OCI-LY3 (cell line): ENCODE data around the gene CSF3R.

Source experiments
- H2AFZ ChIP-seq: fragments of 200-600, 300-600 bp; shearing (Covaris generic); 2 replicates; pipeline ENCODE4 v1.6.0; 2014; ENCODE audit warnings: antibody characterized with exemption, low read depth, low read length
- H3K27ac ChIP-seq: fragments of 200-600, 300-600 bp; sonication (generic); 2 replicates; pipeline ENCODE4 v1.5.1; 2014; ENCODE audit warnings: mild to moderate bottlenecking, low read length, moderate library complexity, mixed read lengths
- H3K27me3 ChIP-seq: fragments of 200-600, 300-600 bp; sonication (generic); 2 replicates; pipeline ENCODE4 v1.6.1; 2014; ENCODE audit warnings: low read depth, low read length, mixed read lengths
- H3K36me3 ChIP-seq: fragments of 200-600, 300-600 bp; sonication (generic); replicated peaks from 2 replicates; pipeline ENCODE3; 2014; ENCODE audit warnings: low read depth, low read length, mixed read lengths
- H3K4me1 ChIP-seq: fragments of 300-600, 200-600 bp; sonication (generic); 2 replicates; pipeline ENCODE4 v1.6.1; 2014; ENCODE audit warnings: low read length, mixed read lengths
- H3K4me2 ChIP-seq: fragments of 200-600, 300-600 bp; sonication (generic); 2 replicates; pipeline ENCODE4 v1.6.1; 2014; ENCODE audit warnings: low read length, mixed read lengths
- H3K4me3 ChIP-seq: fragments of 300-600, 200-600 bp; sonication (generic); 2 replicates; pipeline ENCODE4 v1.5.1; 2014; ENCODE audit warnings: antibody characterized with exemption, mild to moderate bottlenecking, low read length, moderate library complexity
- H3K79me2 ChIP-seq: fragments of 300-600, 200-600 bp; shearing (Covaris generic); 2 replicates; pipeline ENCODE4 v1.6.1; 2014; ENCODE audit warnings: mild to moderate bottlenecking, low read length, mixed read lengths
- H3K9ac ChIP-seq: fragments of 300-600, 200-600 bp; shearing (Covaris generic); 2 replicates; pipeline ENCODE4 v1.6.0; 2014; ENCODE audit warnings: mild to moderate bottlenecking, low read length, moderate library complexity
- H3K9me3 ChIP-seq: fragments of 200-600, 300-600 bp; shearing (Covaris generic); 2 replicates; pipeline ENCODE4 v1.6.1; 2014; ENCODE audit warnings: low read length, mixed read lengths; ENCODE audit not compliant: insufficient read depth
- H4K20me1 ChIP-seq: fragments of 200-600, 300-600 bp; sonication (generic); 2 replicates; pipeline ENCODE4 v1.6.1; 2016; ENCODE audit warnings: low read length, mixed read lengths; ENCODE audit not compliant: insufficient read depth
- EZH2phosphoT487 ChIP-seq: fragments of 200-600 bp; shearing (Covaris generic); IDR thresholded peaks from 2 replicates; pipeline ENCODE4 v1.6.1; 2018; ENCODE audit warnings: antibody characterized with exemption, mixed run types, low read depth
- TF ChIP-seq, protein P1 (sequence below): fragments of 200-600, 300-600 bp; sonication (generic); IDR thresholded peaks from 2 replicates; pipeline ENCODE4 v1.5.1; 2014; ENCODE audit warnings: antibody characterized with exemption, low read length, low read depth

The CSF3R gene

GRCh38 chr1:36523850-36524249 lies 41.1 kb upstream of the CSF3R start:
- H3K27me3 ChIP-seq, result no peaks in the 10 kb centered on the region
- no peaks in the 10 kb centered on the region for H3K79me2 ChIP-seq
- H3K9ac ChIP-seq, result no peak overlapping the region
- H3K9me3 ChIP-seq, result no peaks in the 10 kb centered on the region
- H4K20me1 ChIP-seq, result no peaks in the 10 kb centered on the region
- H3K4me2 ChIP-seq, result no peak overlapping the region
- no peak for TF ChIP-seq EZH2phosphoT487
- TF ChIP-seq, protein P1, sequence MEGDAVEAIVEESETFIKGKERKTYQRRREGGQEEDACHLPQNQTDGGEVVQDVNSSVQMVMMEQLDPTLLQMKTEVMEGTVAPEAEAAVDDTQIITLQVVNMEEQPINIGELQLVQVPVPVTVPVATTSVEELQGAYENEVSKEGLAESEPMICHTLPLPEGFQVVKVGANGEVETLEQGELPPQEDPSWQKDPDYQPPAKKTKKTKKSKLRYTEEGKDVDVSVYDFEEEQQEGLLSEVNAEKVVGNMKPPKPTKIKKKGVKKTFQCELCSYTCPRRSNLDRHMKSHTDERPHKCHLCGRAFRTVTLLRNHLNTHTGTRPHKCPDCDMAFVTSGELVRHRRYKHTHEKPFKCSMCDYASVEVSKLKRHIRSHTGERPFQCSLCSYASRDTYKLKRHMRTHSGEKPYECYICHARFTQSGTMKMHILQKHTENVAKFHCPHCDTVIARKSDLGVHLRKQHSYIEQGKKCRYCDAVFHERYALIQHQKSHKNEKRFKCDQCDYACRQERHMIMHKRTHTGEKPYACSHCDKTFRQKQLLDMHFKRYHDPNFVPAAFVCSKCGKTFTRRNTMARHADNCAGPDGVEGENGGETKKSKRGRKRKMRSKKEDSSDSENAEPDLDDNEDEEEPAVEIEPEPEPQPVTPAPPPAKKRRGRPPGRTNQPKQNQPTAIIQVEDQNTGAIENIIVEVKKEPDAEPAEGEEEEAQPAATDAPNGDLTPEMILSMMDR, result no peak
- H3K4me3 ChIP-seq, result no peak overlapping the region
- no peak overlapping the region for H2AFZ ChIP-seq
- H3K36me3 ChIP-seq, result no peaks in the 10 kb centered on the region
- H3K27ac ChIP-seq, result no peak overlapping the region
- no peaks in the 10 kb centered on the region for H3K4me1 ChIP-seq

DNA sequence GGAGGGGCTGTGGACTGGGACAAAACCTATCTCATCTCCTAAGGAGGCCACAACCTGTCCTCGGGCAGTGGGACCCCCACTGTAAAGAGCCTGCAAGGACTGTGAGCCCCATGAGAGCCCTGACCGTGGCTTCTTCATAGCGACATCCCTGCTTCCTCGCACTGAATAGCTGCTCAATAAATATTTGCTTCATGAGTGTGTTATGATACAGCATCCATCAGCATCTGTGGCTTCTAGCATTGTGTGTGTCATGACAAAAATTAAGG lies 40.5 kb upstream of the CSF3R start:
- H3K9me3 ChIP-seq, result no peaks in the 10 kb centered on the region
- H4K20me1 ChIP-seq, result no peaks in the 10 kb centered on the region
- no peaks in the 10 kb centered on the region for H3K36me3 ChIP-seq
- TF ChIP-seq, protein P1, result no peak
- TF ChIP-seq EZH2phosphoT487, result no peak
- no peaks in the 10 kb centered on the region for H3K79me2 ChIP-seq
- H2AFZ ChIP-seq, result no peak overlapping the region
- no peak overlapping the region for H3K27ac ChIP-seq
- no peak overlapping the region for H3K4me2 ChIP-seq
- H3K27me3 ChIP-seq, result no peaks in the 10 kb centered on the region
- no peak overlapping the region for H3K4me3 ChIP-seq
- no peaks in the 10 kb centered on the region for H3K4me1 ChIP-seq
- H3K9ac ChIP-seq, result no peak overlapping the region

DNA sequence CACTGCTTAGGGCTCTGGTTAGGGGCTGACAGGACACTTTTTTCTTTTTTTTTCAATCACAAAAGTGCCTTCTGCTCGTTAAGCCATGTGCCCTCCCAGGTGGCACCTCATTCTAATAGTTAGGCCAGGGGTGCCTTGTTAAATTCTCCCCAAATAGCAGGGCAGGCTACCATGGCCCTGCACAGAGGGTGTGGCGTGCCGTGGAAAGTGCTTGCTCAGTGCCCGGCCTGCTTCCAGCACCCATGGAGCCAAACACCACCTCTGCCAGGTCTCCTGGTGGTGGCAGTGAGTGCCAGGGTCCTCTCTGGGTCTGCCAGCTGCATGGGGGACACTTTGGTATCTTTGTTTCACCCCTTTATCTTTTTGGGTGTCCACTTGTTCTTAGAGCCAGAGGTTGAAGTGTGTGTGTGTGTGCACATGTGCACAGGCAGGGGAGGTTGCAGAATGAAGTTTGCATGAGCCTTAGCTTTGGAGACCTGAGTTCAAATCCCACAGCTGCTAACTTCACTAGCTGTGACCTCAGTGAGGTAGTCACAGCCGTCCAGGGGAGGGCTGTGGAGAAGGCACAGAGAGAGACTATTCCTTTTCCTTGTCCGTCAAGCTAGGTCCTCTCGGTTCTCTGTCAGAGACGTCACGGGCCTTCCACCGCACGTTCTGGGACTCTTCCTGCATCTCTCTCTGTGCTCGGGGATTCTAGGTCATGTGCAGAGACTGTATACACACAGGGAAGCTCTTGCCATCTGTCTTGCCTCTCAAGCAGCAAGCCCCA lies 39.9 kb upstream of the CSF3R start:
- Histone ChIP-seq H3K4me2 (no peak overlapping the region), H3K9ac (no peak overlapping the region), H3K4me1 (no peaks in the 10 kb centered on the region), H3K4me3 (no peak overlapping the region), H2AFZ (no peak overlapping the region), H3K27ac (no peak overlapping the region), H4K20me1 (no peaks in the 10 kb centered on the region), H3K9me3 (no peaks in the 10 kb centered on the region), H3K79me2 (no peaks in the 10 kb centered on the region), H3K36me3 (no peaks in the 10 kb centered on the region), H3K27me3 (no peaks in the 10 kb centered on the region)
- TF ChIP-seq, protein P1, result no peak
- no peak for TF ChIP-seq EZH2phosphoT487

DNA sequence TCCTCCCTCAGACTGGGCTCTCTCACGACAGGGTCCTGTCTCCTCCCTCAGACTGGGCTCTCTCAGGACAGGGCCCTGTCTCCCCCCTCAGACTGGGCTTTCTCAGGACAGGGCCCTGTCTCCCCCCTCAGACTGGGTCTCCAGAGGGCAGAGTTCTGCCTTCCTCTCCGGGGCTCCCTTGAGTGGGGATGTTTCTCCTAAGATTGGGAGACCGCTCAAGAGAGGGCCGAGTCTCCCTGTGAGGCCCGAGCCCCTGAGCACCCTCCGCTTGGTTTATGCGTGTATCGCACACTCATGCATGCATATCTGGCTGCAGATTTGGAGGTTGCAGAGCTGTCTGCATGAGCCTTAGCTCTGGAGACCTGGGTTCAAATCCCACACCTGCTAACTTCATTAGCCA lies 39.3 kb upstream of the CSF3R start:
- Histone ChIP-seq H3K79me2 (no peaks in the 10 kb centered on the region), H3K36me3 (no peaks in the 10 kb centered on the region), H3K4me2 (no peak overlapping the region), H3K4me1 (no peaks in the 10 kb centered on the region), H3K27me3 (no peaks in the 10 kb centered on the region), H2AFZ (no peak overlapping the region), H4K20me1 (no peaks in the 10 kb centered on the region), H3K9ac (no peak overlapping the region), H3K9me3 (no peaks in the 10 kb centered on the region), H3K27ac (no peak overlapping the region), H3K4me3 (no peak overlapping the region)
- TF ChIP-seq EZH2phosphoT487, result no peak
- TF ChIP-seq, protein P1, result no peak
